Measurements from ENCODE around the gene CRTC1.

CRTC1 gene

GRCh38 chr19:18659281-18660050 is 24.0 kb upstream of the CRTC1 start:
- Histone ChIP-seq H3K4me2 (ENCODE audit: insufficient read depth, low read length) (no peak overlapping the region), H3K27ac (ENCODE audit: low read length) (no peak overlapping the region), H4K20me1 (ENCODE audit: insufficient read depth, low read length) (peaks cover 85% of the 10 kb centered on the region), H3K27me3 (ENCODE audit: insufficient read depth, low read length, poor library complexity) (no peaks in the 10 kb centered on the region), H3K9me3 (ENCODE audit: insufficient read depth, low read length, severe bottlenecking) (no peaks in the 10 kb centered on the region), H3K36me3 (ENCODE audit: insufficient read depth, low read length) (peaks cover 12% of the 10 kb centered on the region), H3K79me2 (ENCODE audit: insufficient read depth, low read length) (peaks cover 78% of the 10 kb centered on the region), H3K9ac (ENCODE audit: low read depth, low read length) (no peak overlapping the region), H3K4me3 (ENCODE audit: low read depth in 1 of 2, low read length in 2 of 2) (no peak overlapping the region), H3K4me1 (ENCODE audit: insufficient read depth, low read length) (no peaks in the 10 kb centered on the region), H2AFZ (ENCODE audit: low read depth, low read length) (no peak overlapping the region)
- ATAC-seq (ENCODE audit: insufficient read depth, low read depth): no peak
- no peak for DNase-seq
- TF ChIP-seq EZH2 (IDR thresholded peaks at IDR 0.05; ENCODE audit: borderline replicate concordance, low read depth, low read length, severe bottlenecking): no peak
- TF ChIP-seq, protein P1, sequence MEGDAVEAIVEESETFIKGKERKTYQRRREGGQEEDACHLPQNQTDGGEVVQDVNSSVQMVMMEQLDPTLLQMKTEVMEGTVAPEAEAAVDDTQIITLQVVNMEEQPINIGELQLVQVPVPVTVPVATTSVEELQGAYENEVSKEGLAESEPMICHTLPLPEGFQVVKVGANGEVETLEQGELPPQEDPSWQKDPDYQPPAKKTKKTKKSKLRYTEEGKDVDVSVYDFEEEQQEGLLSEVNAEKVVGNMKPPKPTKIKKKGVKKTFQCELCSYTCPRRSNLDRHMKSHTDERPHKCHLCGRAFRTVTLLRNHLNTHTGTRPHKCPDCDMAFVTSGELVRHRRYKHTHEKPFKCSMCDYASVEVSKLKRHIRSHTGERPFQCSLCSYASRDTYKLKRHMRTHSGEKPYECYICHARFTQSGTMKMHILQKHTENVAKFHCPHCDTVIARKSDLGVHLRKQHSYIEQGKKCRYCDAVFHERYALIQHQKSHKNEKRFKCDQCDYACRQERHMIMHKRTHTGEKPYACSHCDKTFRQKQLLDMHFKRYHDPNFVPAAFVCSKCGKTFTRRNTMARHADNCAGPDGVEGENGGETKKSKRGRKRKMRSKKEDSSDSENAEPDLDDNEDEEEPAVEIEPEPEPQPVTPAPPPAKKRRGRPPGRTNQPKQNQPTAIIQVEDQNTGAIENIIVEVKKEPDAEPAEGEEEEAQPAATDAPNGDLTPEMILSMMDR (IDR thresholded peaks at IDR 0.05; ENCODE audit: borderline replicate concordance, extremely low read depth, low read length, poor library complexity, severe bottlenecking): no peak

DNA sequence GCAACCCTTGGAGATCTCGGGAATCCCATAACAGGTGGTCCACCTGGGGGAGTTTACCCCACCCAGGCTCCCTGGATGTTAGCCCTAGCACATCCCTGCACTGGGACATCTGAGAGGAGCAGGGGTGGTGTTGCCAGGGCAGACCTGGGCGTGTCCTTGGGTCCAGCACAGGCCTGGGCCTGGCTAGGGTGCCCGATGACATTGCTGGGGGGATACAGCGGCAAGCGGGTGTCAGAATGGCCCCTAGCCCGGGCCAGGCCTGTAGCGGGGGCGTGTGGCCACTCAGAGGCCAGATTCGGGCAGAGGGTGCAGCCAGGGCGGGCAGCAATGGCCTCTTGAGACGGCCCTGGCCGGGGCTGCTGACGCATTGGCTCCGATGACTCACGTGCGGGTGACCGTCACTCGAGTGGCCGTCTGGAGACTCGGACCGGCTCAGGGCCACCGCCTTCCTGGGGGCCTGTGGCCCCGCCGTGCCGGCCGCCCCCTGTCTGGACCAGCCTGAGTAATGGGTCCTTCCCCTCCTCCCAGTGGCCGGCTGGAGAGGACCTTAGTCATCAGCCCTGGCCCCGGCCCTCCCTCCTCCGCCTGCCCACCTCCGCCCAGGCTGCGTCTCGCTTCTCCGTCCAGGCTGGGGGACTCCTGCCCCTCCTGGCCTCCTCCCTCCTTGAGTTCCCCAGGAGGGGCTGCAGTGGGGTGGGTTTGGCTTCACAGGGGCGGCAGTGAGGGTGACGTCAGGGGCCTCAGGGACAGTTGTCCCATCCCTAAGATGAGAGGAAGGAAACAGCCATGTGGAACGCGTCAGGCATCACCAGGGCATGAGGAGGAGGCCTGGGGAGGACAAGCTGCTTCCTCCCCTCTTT is 23.2 kb upstream of the CRTC1 start:
- Histone ChIP-seq H3K27me3 (ENCODE audit: insufficient read depth, low read length, poor library complexity) (no peaks in the 10 kb centered on the region), H4K20me1 (ENCODE audit: insufficient read depth, low read length) (peaks cover 77% of the 10 kb centered on the region), H3K9ac (ENCODE audit: low read depth, low read length) (no peak overlapping the region), H3K9me3 (ENCODE audit: insufficient read depth, low read length, severe bottlenecking) (no peaks in the 10 kb centered on the region), H3K4me2 (ENCODE audit: insufficient read depth, low read length) (no peak overlapping the region), H3K79me2 (ENCODE audit: insufficient read depth, low read length) (peaks cover 70% of the 10 kb centered on the region), H3K36me3 (ENCODE audit: insufficient read depth, low read length) (peaks cover 11% of the 10 kb centered on the region), H3K4me3 (ENCODE audit: low read depth in 1 of 2, low read length in 2 of 2) (no peak overlapping the region), H2AFZ (ENCODE audit: low read depth, low read length) (no peak overlapping the region), H3K27ac (ENCODE audit: low read length) (no peak overlapping the region), H3K4me1 (ENCODE audit: insufficient read depth, low read length) (no peaks in the 10 kb centered on the region)
- ATAC-seq (ENCODE audit: insufficient read depth, low read depth): no peak
- TF ChIP-seq, protein P1 (IDR thresholded peaks at IDR 0.05; ENCODE audit: borderline replicate concordance, extremely low read depth, low read length, poor library complexity, severe bottlenecking): no peak
- TF ChIP-seq EZH2 (IDR thresholded peaks at IDR 0.05; ENCODE audit: borderline replicate concordance, low read depth, low read length, severe bottlenecking): no peak
- no peak for DNase-seq

GRCh38 chr19:18660939-18661670 is 22.4 kb upstream of the CRTC1 start:
- H3K27me3 ChIP-seq (ENCODE audit: insufficient read depth, low read length, poor library complexity): no peaks in the 10 kb centered on the region
- H3K9me3 ChIP-seq (ENCODE audit: insufficient read depth, low read length, severe bottlenecking): no peaks in the 10 kb centered on the region
- H3K79me2 ChIP-seq (ENCODE audit: insufficient read depth, low read length): peaks cover 63% of the 10 kb centered on the region
- no peak overlapping the region for H3K9ac ChIP-seq (ENCODE audit: low read depth, low read length)
- no peak for DNase-seq
- H3K4me3 ChIP-seq (ENCODE audit: low read depth in 1 of 2, low read length in 2 of 2): no peak overlapping the region
- TF ChIP-seq, protein P1 (IDR thresholded peaks at IDR 0.05; ENCODE audit: borderline replicate concordance, extremely low read depth, low read length, poor library complexity, severe bottlenecking): no peak
- TF ChIP-seq EZH2 (IDR thresholded peaks at IDR 0.05; ENCODE audit: borderline replicate concordance, low read depth, low read length, severe bottlenecking): no peak
- H3K36me3 ChIP-seq (ENCODE audit: insufficient read depth, low read length): peaks cover 19% of the 10 kb centered on the region
- no peak for ATAC-seq (ENCODE audit: insufficient read depth, low read depth)
- peaks cover 68% of the 10 kb centered on the region for H4K20me1 ChIP-seq (ENCODE audit: insufficient read depth, low read length)
- no peak overlapping the region for H3K27ac ChIP-seq (ENCODE audit: low read length)
- no peaks in the 10 kb centered on the region for H3K4me1 ChIP-seq (ENCODE audit: insufficient read depth, low read length)
- no peak overlapping the region for H3K4me2 ChIP-seq (ENCODE audit: insufficient read depth, low read length)
- no peak overlapping the region for H2AFZ ChIP-seq (ENCODE audit: low read depth, low read length)
